ENCODE data around the gene TMEM200B. TPM values are rescaled to one million over a fixed set of nuclear protein-coding genes. Genes with fewer than 3 reads are reported as not detected.
"Not testable (repeated sequence)": the region's sequence is repeated elsewhere in the genome, so short reads cannot be mapped to it uniquely, and the experiment has no call there.

TMEM200B gene
- total and polyA plus RNA-seq, 11 donors = 0.83 to 3.5 (median 1.5) TPM

GRCh38 chr1:29099286-29099685 is 24.4 kb downstream of the TMEM200B start:
- Histone ChIP-seq H3K36me3 (peaks cover 0 to 35% (median 3%) of the 10 kb centered on the region in 9 donors), H3K9me3 (no peaks in the 10 kb centered on the region), H3K4me1 (no peaks in the 10 kb centered on the region), H3K27ac (no peak overlapping the region), H3K27me3 (no peaks in the 10 kb centered on the region), H3K4me3 (no peak overlapping the region)
- DNase-seq = no peak
- 70 to 95% (median 88%) methylated on average over 4 of the region's 4 CpGs for WGBS, 4 donors
- intact Hi-C loops (cut with DNase I) = no loop called here
- ATAC-seq = no peak
- TF ChIP-seq CTCF (IDR thresholded peaks at IDR 0.05) (no peak), POLR2A (IDR thresholded peaks at IDR 0.05) (no peak)

- intact Hi-C loops (cut with DNase I) = no loop called here
- WGBS, 4 donors = 76 to 86% (median 81%) methylated on average over 4 of the region's 4 CpGs
- H3K9me3 ChIP-seq = no peaks in the 10 kb centered on the region
- H3K4me1 ChIP-seq = peaks cover 0 to 4% (median 0%) of the 10 kb centered on the region in 12 donors
- H3K27ac ChIP-seq = no peak overlapping the region
- no peaks in the 10 kb centered on the region for H3K27me3 ChIP-seq
- H3K36me3 ChIP-seq = peaks cover 0 to 25% (median 3%) of the 10 kb centered on the region in 9 donors
- DNase-seq (no peak), ATAC-seq (no peak)
- no peak overlapping the region for H3K4me3 ChIP-seq
- no peak for TF ChIP-seq CTCF (IDR thresholded peaks at IDR 0.05)
- TF ChIP-seq POLR2A (IDR thresholded peaks at IDR 0.05) = no peak
Observed at GRCh38 chr1:29096231-29096886, 27.3 kb downstream of the TMEM200B start.

- no peak for DNase-seq
- intact Hi-C loops (cut with DNase I) = no loop called here
Observed at GRCh38 chr1:29094954-29095353, 28.7 kb downstream of the TMEM200B start.

GRCh38 chr1:29094433-29094832 is 29.3 kb downstream of the TMEM200B start:
- peaks cover 0 to 17% (median 2%) of the 10 kb centered on the region in 9 donors for H3K36me3 ChIP-seq
- TF ChIP-seq POLR2A (IDR thresholded peaks at IDR 0.05) (no peak), CTCF (IDR thresholded peaks at IDR 0.05) (no peak)
- intact Hi-C loops (cut with DNase I) = no loop called here
- no peak overlapping the region for H3K4me3 ChIP-seq
- H3K27me3 ChIP-seq = no peaks in the 10 kb centered on the region
- 88 to 99% (median 94%) methylated on average over 3 of the region's 3 CpGs for WGBS, 4 donors
- no peaks in the 10 kb centered on the region for H3K9me3 ChIP-seq
- H3K27ac ChIP-seq = no peak overlapping the region
- ATAC-seq = no peak
- H3K4me1 ChIP-seq = peaks cover 0 to 13% (median 0%) of the 10 kb centered on the region in 12 donors
- no peak for DNase-seq

More at GRCh38 chr1:29094954-29095353, 28.7 kb downstream of the TMEM200B start:
- TF ChIP-seq CTCF (IDR thresholded peaks at IDR 0.05) (no peak), POLR2A (IDR thresholded peaks at IDR 0.05) (no peak)
- ATAC-seq = no peak
- no peaks in the 10 kb centered on the region for H3K9me3 ChIP-seq
- peaks cover 0 to 22% (median 3%) of the 10 kb centered on the region in 9 donors for H3K36me3 ChIP-seq
- no peak overlapping the region for H3K27ac ChIP-seq
- 83 to 91% (median 88%) methylated on average over 1 of the region's 1 CpG for WGBS, 4 donors
- no peaks in the 10 kb centered on the region for H3K27me3 ChIP-seq
- H3K4me1 ChIP-seq = peaks cover 0 to 13% (median 0%) of the 10 kb centered on the region in 12 donors
- H3K4me3 ChIP-seq = no peak overlapping the region

GRCh38 chr1:29092704-29093103 is 31.0 kb downstream of the TMEM200B start:
- not testable (repeated sequence) for ATAC-seq
- 91 to 96% (median 95%) methylated on average over 5 of the region's 5 CpGs for WGBS, 4 donors

More at GRCh38 chr1:29092704-29093103, 31.0 kb downstream of the TMEM200B start:
- H3K4me1 ChIP-seq = peaks cover 0 to 13% (median 0%) of the 10 kb centered on the region in 12 donors
- H3K4me3 ChIP-seq; H3K27me3 ChIP-seq; DNase-seq; H3K9me3 ChIP-seq; H3K36me3 ChIP-seq; intact Hi-C loops (cut with DNase I); H3K27ac ChIP-seq: not testable (repeated sequence)

Measured in heart left ventricle (tissue), 16 donors.